Trophoblast cell (in vitro differentiated cells and primary cell): ENCODE measurements around the gene KAT2A.

Experiments
- DNase-seq, 2 donors: peaks; one replicate each; pipeline ENCODE4 v3.0.0-alpha.2; 2016
- H2AFZ ChIP-seq: 2 replicates; pipeline ENCODE4 v1.6.1; 2013; ENCODE audit warnings: low read length, moderate library complexity, mild to moderate bottlenecking; ENCODE audit not compliant: insufficient read depth, poor library complexity
- H2AK5ac ChIP-seq: 2 replicates; pipeline ENCODE4 v1.6.1; 2013; ENCODE audit warnings: mild to moderate bottlenecking, low read length
- H2BK120ac ChIP-seq: 2 replicates; pipeline ENCODE4 v1.6.1; 2013; ENCODE audit warnings: low read length, mild to moderate bottlenecking, moderate library complexity; ENCODE audit not compliant: insufficient read depth, poor library complexity
- H2BK12ac ChIP-seq: 2 replicates; pipeline ENCODE4 v1.6.1; 2013; ENCODE audit warnings: mild to moderate bottlenecking, low read length, moderate library complexity
- H2BK5ac ChIP-seq: 2 replicates; pipeline ENCODE4 v1.6.1; 2013; ENCODE audit warnings: low read length, low read depth, moderate library complexity, mild to moderate bottlenecking; ENCODE audit not compliant: poor library complexity
- H3K14ac ChIP-seq: 2 replicates; pipeline ENCODE4 v1.6.1; 2013; ENCODE audit warnings: mild to moderate bottlenecking, low read length
- H3K18ac ChIP-seq: 2 replicates; pipeline ENCODE4 v1.6.1; 2013; ENCODE audit warnings: mild to moderate bottlenecking, low read length
- H3K23ac ChIP-seq: 2 replicates; pipeline ENCODE4 v1.6.1; 2013; ENCODE audit warnings: low read length
- H3K27ac ChIP-seq: 2 replicates; pipeline ENCODE4 v1.5.1; 2013; ENCODE audit warnings: low read depth, mild to moderate bottlenecking, inconsistent platforms, low read length, moderate library complexity
- H3K27me3 ChIP-seq: 2 replicates; pipeline ENCODE4 v1.6.1; 2013; ENCODE audit warnings: inconsistent platforms, mild to moderate bottlenecking, low read length, moderate library complexity; ENCODE audit not compliant: insufficient read depth
- H3K36me3 ChIP-seq, 2 experiments: 1 replicate in 1 of 2; 2 replicates in 1 of 2; pipeline ENCODE4 v1.6.1; 2013; ENCODE audit warnings: low read length in 2 of 2, mild to moderate bottlenecking in 2 of 2, moderate library complexity in 1 of 2; ENCODE audit not compliant: insufficient read depth in 2 of 2, control insufficient read depth in 1 of 2
- H3K4ac ChIP-seq: 2 replicates; pipeline ENCODE4 v1.6.1; 2013; ENCODE audit warnings: low read depth, mild to moderate bottlenecking, low read length, moderate library complexity
- H3K4me1 ChIP-seq, 2 experiments: 1 replicate in 1 of 2; 2 replicates in 1 of 2; pipeline ENCODE4 v1.6.1; 2013; ENCODE audit warnings: low read length in 2 of 2, mild to moderate bottlenecking in 2 of 2, moderate library complexity in 1 of 2; ENCODE audit not compliant: insufficient read depth in 2 of 2, control insufficient read depth in 1 of 2
- H3K4me2 ChIP-seq: 2 replicates; pipeline ENCODE4 v1.6.1; 2013; ENCODE audit warnings: inconsistent platforms, mild to moderate bottlenecking, low read length, moderate library complexity
- H3K4me3 ChIP-seq: 2 replicates; pipeline ENCODE4 v1.5.1; 2013; ENCODE audit warnings: mild to moderate bottlenecking, low read depth, low read length, inconsistent platforms
- H3K79me1 ChIP-seq: one replicate; pipeline ENCODE4 v1.6.1; 2013; ENCODE audit warnings: low read length
- H3K79me2 ChIP-seq: 2 replicates; pipeline ENCODE4 v1.6.1; 2013; ENCODE audit warnings: low read length, mild to moderate bottlenecking; ENCODE audit not compliant: control insufficient read depth, insufficient read depth, poor library complexity
- H3K9ac ChIP-seq: 2 replicates; pipeline ENCODE4 v1.6.1; 2013; ENCODE audit warnings: mild to moderate bottlenecking, low read length
- H3K9me3 ChIP-seq: 2 replicates; pipeline ENCODE4 v1.6.1; 2013; ENCODE audit warnings: low read depth, mild to moderate bottlenecking, control low read depth, inconsistent platforms, low read length; ENCODE audit not compliant: insufficient read depth
- H4K12ac ChIP-seq: 2 replicates; pipeline ENCODE4 v1.6.1; 2013; ENCODE audit warnings: low read depth, mild to moderate bottlenecking, low read length, moderate library complexity
- H4K8ac ChIP-seq: 2 replicates; pipeline ENCODE4 v1.6.1; 2013; ENCODE audit warnings: low read depth, mild to moderate bottlenecking, low read length, moderate library complexity
- H4K91ac ChIP-seq: one replicate; pipeline ENCODE4 v1.6.1; 2013; ENCODE audit warnings: low read depth, mild to moderate bottlenecking, low read length, moderate library complexity
- WGBS: extraction: QIAGEN DNeasy Blood & Tissue Kit; methylation state at CpG from one replicate; pipeline ENCODE4 v1.1.7; 2013; ENCODE audit warnings: missing lambda C conversion rate; ENCODE audit not compliant: insufficient read length, insufficient coverage; ENCODE audit errors: extremely low coverage; 5-methylcytosine and 5-hydroxymethylcytosine counted together

The KAT2A gene

GRCh38 chr17:42075789-42076188 is 45.4 kb downstream of the KAT2A start:
- no CpG with 5 or more reads among the region's 6 CpGs for WGBS
- H3K79me2 ChIP-seq, result no peaks in the 10 kb centered on the region

GRCh38 chr17:42072323-42073187 is 48.6 kb downstream of the KAT2A start:
- no CpG with 5 or more reads among the region's 67 CpGs for WGBS
- no peak overlapping the region for H3K4ac ChIP-seq
- no peak overlapping the region for H2BK120ac ChIP-seq
- peak overlapping the region; percentile 59 for H3K4me2 ChIP-seq
- no peak overlapping the region for H2BK5ac ChIP-seq
- H4K8ac ChIP-seq, result no peak overlapping the region
- H3K27ac ChIP-seq, result no peak overlapping the region
- no peaks in the 10 kb centered on the region for H3K4me1 ChIP-seq
- H4K91ac ChIP-seq, result no peak overlapping the region
- no peak overlapping the region for H3K14ac ChIP-seq
- no peaks in the 10 kb centered on the region for H3K79me2 ChIP-seq
- H3K23ac ChIP-seq, result no peak overlapping the region
- no peak overlapping the region for H3K9ac ChIP-seq
- no peak overlapping the region for H2BK12ac ChIP-seq
- H2AK5ac ChIP-seq, result no peak overlapping the region
- H3K9me3 ChIP-seq, result no peaks in the 10 kb centered on the region
- no peak overlapping the region for H4K12ac ChIP-seq
- H3K36me3 ChIP-seq, result no peaks in the 10 kb centered on the region
- no peak overlapping the region for H2AFZ ChIP-seq
- peak in 1 of 2 donors; percentile 46 for DNase-seq
- no peaks in the 10 kb centered on the region for H3K79me1 ChIP-seq
- H3K18ac ChIP-seq, result no peak overlapping the region
- H3K27me3 ChIP-seq, result peaks cover 23% of the 10 kb centered on the region
- H3K4me3 ChIP-seq, result peak overlapping the region; percentile 34

More at GRCh38 chr17:42075789-42076188, 45.4 kb downstream of the KAT2A start:
- Histone ChIP-seq H4K12ac (no peak overlapping the region), H2BK5ac (no peak overlapping the region), H3K18ac (no peak overlapping the region), H3K4me3 (no peak overlapping the region), H3K4ac (no peak overlapping the region), H4K8ac (no peak overlapping the region), H3K23ac (no peak overlapping the region), H3K36me3 (no peaks in the 10 kb centered on the region), H3K79me1 (no peaks in the 10 kb centered on the region), H2BK120ac (no peak overlapping the region), H2AFZ (no peak overlapping the region), H4K91ac (no peak overlapping the region), H2AK5ac (no peak overlapping the region), H3K27ac (no peak overlapping the region), H3K9ac (no peak overlapping the region), H3K27me3 (peaks cover 23% of the 10 kb centered on the region), H3K4me2 (no peak overlapping the region), H3K4me1 (no peaks in the 10 kb centered on the region), H2BK12ac (no peak overlapping the region), H3K14ac (no peak overlapping the region), H3K9me3 (no peaks in the 10 kb centered on the region)
- DNase-seq, result no peak

- Histone ChIP-seq H3K18ac (no peak overlapping the region), H4K12ac (no peak overlapping the region), H4K91ac (no peak overlapping the region), H3K14ac (no peak overlapping the region), H2BK5ac (no peak overlapping the region), H3K4me1 (no peaks in the 10 kb centered on the region), H2BK12ac (no peak overlapping the region), H3K4me2 (no peak overlapping the region), H3K4ac (no peak overlapping the region), H3K27me3 (peaks cover 23% of the 10 kb centered on the region), H3K9ac (no peak overlapping the region), H3K27ac (no peak overlapping the region), H3K9me3 (no peaks in the 10 kb centered on the region), H4K8ac (no peak overlapping the region), H2AK5ac (no peak overlapping the region), H3K36me3 (no peaks in the 10 kb centered on the region), H2AFZ (no peak overlapping the region), H2BK120ac (no peak overlapping the region), H3K79me1 (no peaks in the 10 kb centered on the region), H3K23ac (no peak overlapping the region), H3K79me2 (no peaks in the 10 kb centered on the region), H3K4me3 (no peak overlapping the region)
- DNase-seq, result no peak
- WGBS, result no CpG with 5 or more reads among the region's 3 CpGs
Measured at GRCh38 chr17:42071810-42072209, 49.4 kb downstream of the KAT2A start.

- H3K4me1 ChIP-seq, result no peaks in the 10 kb centered on the region
- no peak overlapping the region for H3K18ac ChIP-seq
- no peak overlapping the region for H3K9ac ChIP-seq
- no peak overlapping the region for H4K8ac ChIP-seq
- no peak overlapping the region for H4K91ac ChIP-seq
- no peak overlapping the region for H3K4me2 ChIP-seq
- H3K36me3 ChIP-seq, result no peaks in the 10 kb centered on the region
- H3K23ac ChIP-seq, result no peak overlapping the region
- no peak overlapping the region for H3K4ac ChIP-seq
- H2AK5ac ChIP-seq, result no peak overlapping the region
- no peak overlapping the region for H3K14ac ChIP-seq
- no peak overlapping the region for H3K4me3 ChIP-seq
- H4K12ac ChIP-seq, result no peak overlapping the region
- H2BK5ac ChIP-seq, result no peak overlapping the region
- no peak overlapping the region for H2AFZ ChIP-seq
- H3K27me3 ChIP-seq, result peaks cover 23% of the 10 kb centered on the region
- H2BK120ac ChIP-seq, result no peak overlapping the region
- no peaks in the 10 kb centered on the region for H3K79me1 ChIP-seq
- no peaks in the 10 kb centered on the region for H3K79me2 ChIP-seq
- no peak overlapping the region for H2BK12ac ChIP-seq
- no peak for DNase-seq
- no peaks in the 10 kb centered on the region for H3K9me3 ChIP-seq
- no CpG with 5 or more reads among the region's 3 CpGs for WGBS
- H3K27ac ChIP-seq, result no peak overlapping the region
Measured at GRCh38 chr17:42068979-42069378, 52.2 kb downstream of the KAT2A start.
